Ovary (tissue), 9 donors: ENCODE data around the gene ITGA6. TPM values are rescaled to one million over a fixed set of nuclear protein-coding genes. Genes with fewer than 3 reads are reported as not detected.

Experiments
- DNase-seq, 5 donors: peaks; one replicate each; pipeline ENCODE4 v3.0.0-alpha.2; 2019 to 2020
- H3K27ac ChIP-seq, 2 donors: fragments of 200-600 bp; one replicate each; pipeline versions ENCODE4 v1.5.1 to v1.8.0; 2019 to 2022
- H3K27me3 ChIP-seq: fragments of 200-600 bp; one replicate; pipeline ENCODE4 v1.8.0; 2022
- H3K36me3 ChIP-seq: fragments of 200-600 bp; sonication (generic); one replicate; pipeline ENCODE4 v1.5.1; 2019
- H3K4me1 ChIP-seq: one replicate; pipeline ENCODE4 v1.8.1; 2013; ENCODE audit warnings: mild to moderate bottlenecking, moderate library complexity; ENCODE audit not compliant: insufficient read depth
- H3K4me3 ChIP-seq: fragments of 200-600 bp; sonication (generic); one replicate; pipeline ENCODE4 v1.5.1; 2017
- H3K9me3 ChIP-seq, 2 donors: fragments of 200-600 bp in 1 of 2; sonication (generic) in 1 of 2; one replicate each; pipeline versions ENCODE4 v1.5.1 to v1.8.1; 2013 to 2019; ENCODE audit warnings: mild to moderate bottlenecking in 1 of 2, moderate library complexity in 1 of 2
- EP300 ChIP-seq: sonication (generic); formaldehyde crosslinking; IDR thresholded peaks from one replicate; pipeline ENCODE4 v1.6.1; 2017; ENCODE audit warnings: antibody characterized with exemption
- POLR2A ChIP-seq: fragments of 450-650 bp; IDR thresholded peaks from one replicate; pipeline ENCODE4 v1.6.1; 2017; ENCODE audit warnings: antibody characterized with exemption, mild to moderate bottlenecking, moderate library complexity
- WGBS, 3 donors: extraction: QIAGEN DNeasy Blood & Tissue Kit in 1 of 3; methylation state at CpG; one replicate each; pipeline versions ENCODE4 v1.1.5 to v1.1.7; 2013 to 2017; 5-methylcytosine and 5-hydroxymethylcytosine counted together
- intact Hi-C, 4 donors: fragments of 100-400 bp; cut with DNase I; formaldehyde crosslinking; loops; one replicate each; pipeline versions ENCODE4 v1.11.0 to v1.15.1; 2022 to 2023
- polyA plus RNA-seq, 2 donors: library from polyadenylated mRNA; stranded (reverse); fragments of 200-250 nt in 1 of 2; fragments of 350-450 nt in 1 of 2; fragmentation: Illumina TruSeq in 1 of 2; extraction: RNeasy Lipid Tissue Mini Kit (QIAGEN cat#74804) in 1 of 2; gene quantifications; one replicate each; pipeline ENCODE4 v1.2.3, GENCODE V29; 2013 to 2014
- total RNA-seq, 7 donors: library from RNA; depleted of rRNA in 2 of 7; stranded (reverse); fragments of >200 nt in 2 of 7; fragmentation: NEBNext Ultra II Directional in 3 of 7; extraction: Animal tissue kit (Norgen Biotek cat#: 25700) in 3 of 7; gene quantifications; one replicate each; pipeline versions ENCODE4 v1.1.0 to v1.2.4, GENCODE V29; 2016 to 2023
- TF ChIP-seq, protein P1 (sequence below), 3 donors: fragments of 450-650 bp in 2 of 3; fragments of 200-600 bp in 1 of 3; IDR thresholded peaks; one replicate each; pipeline versions ENCODE4 v1.5.1 to v1.8.0; 2016 to 2022; ENCODE audit warnings: antibody characterized with exemption in 3 of 3, mild to moderate bottlenecking in 1 of 3
- donor health status: DM: no; HTN: no; CAD: no; lungs with moderate emphysema.
- donor health status: DM: no; HTN: no; CAD: no.
- donor health status: Bipolar disorder and iron deficiency.
- donor health status: DM: yes; HTN: yes; CAD: no.
- donor health status: DM: no; HTN: no; CAD: no.
- donor health status: DM: yes; HTN: yes; CAD: no.

Gene ITGA6
- total and polyA plus RNA-seq, 9 donors: 8.4 to 51.6 (median 19.0) TPM

GRCh38 chr2:172470958-172471922, 43.9 kb downstream of the ITGA6 start:
- Histone ChIP-seq H3K27ac (no peak overlapping the region), H3K9me3 (no peaks in the 10 kb centered on the region), H3K27me3 (no peaks in the 10 kb centered on the region), H3K36me3 (no peaks in the 10 kb centered on the region), H3K4me1 (no peaks in the 10 kb centered on the region), H3K4me3 (no peak overlapping the region)
- no peak for DNase-seq
- WGBS, 3 donors: 91 to 92% (median 91%) methylated on average over 11 of the region's 11 CpGs
- TF ChIP-seq POLR2A (no peak), EP300 (no peak)
- TF ChIP-seq, protein P1, sequence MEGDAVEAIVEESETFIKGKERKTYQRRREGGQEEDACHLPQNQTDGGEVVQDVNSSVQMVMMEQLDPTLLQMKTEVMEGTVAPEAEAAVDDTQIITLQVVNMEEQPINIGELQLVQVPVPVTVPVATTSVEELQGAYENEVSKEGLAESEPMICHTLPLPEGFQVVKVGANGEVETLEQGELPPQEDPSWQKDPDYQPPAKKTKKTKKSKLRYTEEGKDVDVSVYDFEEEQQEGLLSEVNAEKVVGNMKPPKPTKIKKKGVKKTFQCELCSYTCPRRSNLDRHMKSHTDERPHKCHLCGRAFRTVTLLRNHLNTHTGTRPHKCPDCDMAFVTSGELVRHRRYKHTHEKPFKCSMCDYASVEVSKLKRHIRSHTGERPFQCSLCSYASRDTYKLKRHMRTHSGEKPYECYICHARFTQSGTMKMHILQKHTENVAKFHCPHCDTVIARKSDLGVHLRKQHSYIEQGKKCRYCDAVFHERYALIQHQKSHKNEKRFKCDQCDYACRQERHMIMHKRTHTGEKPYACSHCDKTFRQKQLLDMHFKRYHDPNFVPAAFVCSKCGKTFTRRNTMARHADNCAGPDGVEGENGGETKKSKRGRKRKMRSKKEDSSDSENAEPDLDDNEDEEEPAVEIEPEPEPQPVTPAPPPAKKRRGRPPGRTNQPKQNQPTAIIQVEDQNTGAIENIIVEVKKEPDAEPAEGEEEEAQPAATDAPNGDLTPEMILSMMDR (IDR thresholded peaks at IDR 0.05): no peak
- intact Hi-C loops: no loop called here

- Histone ChIP-seq H3K27ac (no peak overlapping the region), H3K27me3 (no peaks in the 10 kb centered on the region), H3K4me1 (no peaks in the 10 kb centered on the region), H3K4me3 (no peak overlapping the region), H3K9me3 (no peaks in the 10 kb centered on the region), H3K36me3 (no peaks in the 10 kb centered on the region)
- WGBS, 3 donors: 79 to 86% (median 86%) methylated on average over 12 of the region's 12 CpGs
- no peak for DNase-seq
- TF ChIP-seq POLR2A: no peak
- no peak for TF ChIP-seq EP300
- TF ChIP-seq, protein P1 (IDR thresholded peaks at IDR 0.05): no peak
- intact Hi-C loops: no loop called here
Observed at GRCh38 chr2:172472446-172473033, 45.2 kb downstream of the ITGA6 start.

- no peaks in the 10 kb centered on the region for H3K36me3 ChIP-seq
- no peak overlapping the region for H3K4me3 ChIP-seq
- H3K27me3 ChIP-seq: no peaks in the 10 kb centered on the region
- TF ChIP-seq POLR2A (no peak), EP300 (no peak)
- TF ChIP-seq, protein P1 (IDR thresholded peaks at IDR 0.05): no peak
- no peaks in the 10 kb centered on the region for H3K9me3 ChIP-seq
- no peak for DNase-seq
- intact Hi-C loops: no loop called here
- H3K4me1 ChIP-seq: no peaks in the 10 kb centered on the region
- no peak overlapping the region for H3K27ac ChIP-seq
Observed at GRCh38 chr2:172473167-172473566, 45.8 kb downstream of the ITGA6 start.

DNA sequence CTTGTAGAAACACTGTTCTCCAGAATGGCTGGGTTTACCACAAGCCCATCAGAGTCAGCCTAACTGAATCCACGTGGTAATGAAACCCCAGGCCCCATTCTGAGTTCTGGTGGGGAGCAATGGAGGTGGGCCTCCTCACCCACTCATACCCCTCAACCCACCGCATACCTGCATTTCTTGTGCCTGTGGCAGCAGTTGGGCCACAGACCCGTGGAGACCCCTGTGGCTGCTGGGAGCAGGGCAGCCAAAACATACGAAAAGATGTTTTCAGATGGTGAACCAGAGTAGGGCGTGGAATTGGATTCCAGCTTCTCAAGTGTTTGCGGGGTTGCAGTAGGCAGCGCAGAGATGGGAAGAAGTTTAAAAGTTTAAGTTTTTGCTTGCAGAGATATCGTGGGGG, 51.0 kb downstream of the ITGA6 start:
- no peak for TF ChIP-seq EP300
- TF ChIP-seq, protein P1 (IDR thresholded peaks at IDR 0.05): no peak
- no peak for TF ChIP-seq POLR2A
- Histone ChIP-seq H3K27ac (no peak overlapping the region), H3K36me3 (no peaks in the 10 kb centered on the region), H3K4me3 (no peak overlapping the region), H3K27me3 (no peaks in the 10 kb centered on the region), H3K4me1 (peaks cover 4% of the 10 kb centered on the region), H3K9me3 (no peaks in the 10 kb centered on the region)
- DNase-seq: no peak
- intact Hi-C loops: no loop called here
- 84 to 89% (median 87%) methylated on average over 8 of the region's 8 CpGs for WGBS, 3 donors
